ENCODE measurements around the gene BCL7A. TPM values are rescaled to one million over a fixed set of nuclear protein-coding genes. Genes with fewer than 3 reads are reported as not detected.

BCL7A gene
- polyA plus RNA-seq, 1 donor from 2014 or later = 51.3 TPM

DNA sequence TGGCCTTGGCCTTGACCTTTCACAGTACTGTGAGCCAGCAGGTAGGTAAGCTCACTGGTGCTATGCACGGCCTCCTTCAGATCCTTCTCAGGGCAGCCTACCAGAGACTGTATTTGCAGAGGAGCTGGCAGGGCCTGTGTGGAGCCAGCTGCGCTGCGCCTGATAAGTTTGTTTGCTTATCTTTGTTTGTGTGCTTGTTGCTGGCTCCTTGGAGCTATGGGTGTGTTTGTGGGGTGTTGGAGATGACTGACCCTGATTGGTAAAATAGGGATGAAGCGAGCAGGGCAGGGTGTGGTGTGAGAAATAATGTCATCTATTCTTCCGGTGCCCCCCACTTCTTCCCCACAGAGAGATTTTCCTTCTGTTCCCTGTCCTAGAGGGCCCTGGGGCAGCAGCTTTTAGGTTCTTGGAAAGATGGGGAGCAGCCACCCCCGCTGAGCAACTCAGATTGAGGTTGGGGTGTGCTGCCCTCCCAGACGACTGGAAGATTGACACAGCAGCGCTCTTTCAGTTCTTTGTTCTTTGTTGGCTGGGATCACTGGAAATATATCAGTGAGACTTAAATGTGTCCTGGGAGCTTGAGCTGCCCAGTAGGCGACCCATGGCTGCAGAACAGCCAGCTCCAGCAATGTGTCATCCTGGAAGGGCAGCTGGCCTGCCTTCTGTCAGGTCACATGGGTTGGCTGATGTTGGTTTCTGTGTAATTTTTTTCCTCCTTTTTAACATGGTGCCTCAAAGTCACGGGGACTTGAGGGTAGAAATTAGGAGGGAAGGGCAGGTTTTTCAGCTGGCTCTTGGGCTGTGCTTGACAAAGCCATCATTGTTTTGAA lies 76.5 kb downstream of the BCL7A start:
- TF ChIP-seq RAD21 (conservative IDR thresholded peaks at IDR 0.05) (no peak), MXI1 (conservative IDR thresholded peaks at IDR 0.05; ENCODE audit: poor library complexity, severe bottlenecking) (no peak)
- Histone ChIP-seq H3K4me3 (ENCODE audit: low read length) (no peak overlapping the region), H3K4me2 (ENCODE audit: low read length) (no peak overlapping the region), H2AFZ (ENCODE audit: low read depth, low read length) (no peak overlapping the region), H3F3A (ENCODE audit: insufficient read depth, low read length, poor library complexity, severe bottlenecking) (peaks cover 3% of the 10 kb centered on the region), H4K20me1 (ENCODE audit: insufficient read depth) (no peaks in the 10 kb centered on the region), H3K9me2 (ENCODE audit: insufficient read depth, low read length) (no peaks in the 10 kb centered on the region), H3K9ac (ENCODE audit: low read length) (no peak overlapping the region), H3K9me3 (ENCODE audit: low read length) (peaks cover 4% of the 10 kb centered on the region), H3K79me2 (replicated peaks; ENCODE audit: insufficient read depth, low read length) (no peaks in the 10 kb centered on the region), H3K27ac (ENCODE audit: low read length) (no peak overlapping the region), H3K36me3 (ENCODE audit: insufficient read depth, low read length) (no peaks in the 10 kb centered on the region), H3K27me3 (ENCODE audit: insufficient read depth, low read depth, low read length) (no peaks in the 10 kb centered on the region)

DNA sequence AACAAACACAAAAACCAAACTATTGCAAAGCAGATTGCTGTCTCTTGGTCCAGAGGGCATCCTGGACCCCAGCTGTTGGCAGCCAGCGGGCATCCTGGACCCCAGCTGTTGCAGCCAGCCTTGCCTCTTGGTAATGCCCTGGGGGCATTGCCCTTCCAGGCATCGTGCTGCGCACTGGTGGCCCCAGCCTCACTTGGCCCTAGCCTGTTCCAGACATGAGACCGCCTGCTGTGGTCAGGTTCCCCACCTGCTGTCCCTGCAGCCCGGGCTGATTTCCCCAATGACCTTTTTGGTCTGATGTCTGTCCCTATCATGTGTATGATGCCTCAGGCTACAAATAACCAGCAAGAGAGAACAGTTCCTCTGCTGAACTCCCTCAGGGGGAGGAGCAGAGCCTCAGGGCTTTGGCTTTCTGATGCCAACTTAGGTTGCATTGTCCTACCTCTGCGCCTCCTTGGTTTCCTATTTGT lies 77.6 kb downstream of the BCL7A start:
- H2AFZ ChIP-seq (ENCODE audit: low read depth, low read length) = no peak overlapping the region
- H4K20me1 ChIP-seq (ENCODE audit: insufficient read depth) = no peaks in the 10 kb centered on the region
- no peak overlapping the region for H3K9ac ChIP-seq (ENCODE audit: low read length)
- H3K27me3 ChIP-seq (ENCODE audit: insufficient read depth, low read depth, low read length) = no peaks in the 10 kb centered on the region
- no peak overlapping the region for H3K27ac ChIP-seq (ENCODE audit: low read length)
- H3K4me2 ChIP-seq (ENCODE audit: low read length) = no peak overlapping the region
- peaks cover 4% of the 10 kb centered on the region for H3K9me3 ChIP-seq (ENCODE audit: low read length)
- no peaks in the 10 kb centered on the region for H3K36me3 ChIP-seq (ENCODE audit: insufficient read depth, low read length)
- no peak for TF ChIP-seq CTCF (IDR thresholded peaks at IDR 0.05; ENCODE audit: poor library complexity, severe bottlenecking)
- TF ChIP-seq EZH2 (IDR thresholded peaks at IDR 0.05; ENCODE audit: borderline replicate concordance, insufficient read depth, low read length, poor library complexity, severe bottlenecking) = no peak
- no peak for TF ChIP-seq RAD21 (conservative IDR thresholded peaks at IDR 0.05)
- TF ChIP-seq MXI1 (conservative IDR thresholded peaks at IDR 0.05; ENCODE audit: poor library complexity, severe bottlenecking) = no peak
- TF ChIP-seq, protein P1, sequence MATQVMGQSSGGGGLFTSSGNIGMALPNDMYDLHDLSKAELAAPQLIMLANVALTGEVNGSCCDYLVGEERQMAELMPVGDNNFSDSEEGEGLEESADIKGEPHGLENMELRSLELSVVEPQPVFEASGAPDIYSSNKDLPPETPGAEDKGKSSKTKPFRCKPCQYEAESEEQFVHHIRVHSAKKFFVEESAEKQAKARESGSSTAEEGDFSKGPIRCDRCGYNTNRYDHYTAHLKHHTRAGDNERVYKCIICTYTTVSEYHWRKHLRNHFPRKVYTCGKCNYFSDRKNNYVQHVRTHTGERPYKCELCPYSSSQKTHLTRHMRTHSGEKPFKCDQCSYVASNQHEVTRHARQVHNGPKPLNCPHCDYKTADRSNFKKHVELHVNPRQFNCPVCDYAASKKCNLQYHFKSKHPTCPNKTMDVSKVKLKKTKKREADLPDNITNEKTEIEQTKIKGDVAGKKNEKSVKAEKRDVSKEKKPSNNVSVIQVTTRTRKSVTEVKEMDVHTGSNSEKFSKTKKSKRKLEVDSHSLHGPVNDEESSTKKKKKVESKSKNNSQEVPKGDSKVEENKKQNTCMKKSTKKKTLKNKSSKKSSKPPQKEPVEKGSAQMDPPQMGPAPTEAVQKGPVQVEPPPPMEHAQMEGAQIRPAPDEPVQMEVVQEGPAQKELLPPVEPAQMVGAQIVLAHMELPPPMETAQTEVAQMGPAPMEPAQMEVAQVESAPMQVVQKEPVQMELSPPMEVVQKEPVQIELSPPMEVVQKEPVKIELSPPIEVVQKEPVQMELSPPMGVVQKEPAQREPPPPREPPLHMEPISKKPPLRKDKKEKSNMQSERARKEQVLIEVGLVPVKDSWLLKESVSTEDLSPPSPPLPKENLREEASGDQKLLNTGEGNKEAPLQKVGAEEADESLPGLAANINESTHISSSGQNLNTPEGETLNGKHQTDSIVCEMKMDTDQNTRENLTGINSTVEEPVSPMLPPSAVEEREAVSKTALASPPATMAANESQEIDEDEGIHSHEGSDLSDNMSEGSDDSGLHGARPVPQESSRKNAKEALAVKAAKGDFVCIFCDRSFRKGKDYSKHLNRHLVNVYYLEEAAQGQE (IDR thresholded peaks at IDR 0.05; ENCODE audit: borderline replicate concordance) = no peak
- TF ChIP-seq TAF1 (IDR thresholded peaks at IDR 0.05; ENCODE audit: low read depth) = no peak
- no peak for TF ChIP-seq EP300 (conservative IDR thresholded peaks at IDR 0.05; ENCODE audit: poor library complexity, severe bottlenecking)
- no peak for TF ChIP-seq SMC3 (conservative IDR thresholded peaks at IDR 0.05; ENCODE audit: poor library complexity)
- TF ChIP-seq POLR2AphosphoS5 (IDR thresholded peaks at IDR 0.05) = no peak
- H3K4me3 ChIP-seq (ENCODE audit: low read length) = no peak overlapping the region
- no peaks in the 10 kb centered on the region for H3K9me2 ChIP-seq (ENCODE audit: insufficient read depth, low read length)
- H3F3A ChIP-seq (ENCODE audit: insufficient read depth, low read length, poor library complexity, severe bottlenecking) = peaks cover 3% of the 10 kb centered on the region
- H3K79me2 ChIP-seq (replicated peaks; ENCODE audit: insufficient read depth, low read length) = no peaks in the 10 kb centered on the region
